HL-60/S4 treated with retinoic acid at 250 ng/mL for 4 days and 3 days (cell line): ENCODE results near the gene ZXDC.

ENCODE experiments used
- in situ Hi-C: fragments of 300-500 bp; cut with MboI; formaldehyde crosslinking; loops from 2 replicates; pipeline ENCODE4 v1.7.0; 2022; ENCODE audit warnings: low sequenced_read_pairs

Gene ZXDC

GRCh38 chr3:126419886-126420786 is 55.6 kb downstream of the ZXDC start:
- in situ Hi-C loops, result no loop called here

- in situ Hi-C loops, result no loop called here
Measured at GRCh38 chr3:126419151-126419703, 56.5 kb downstream of the ZXDC start.

GRCh38 chr3:126418661-126419131 is 57.0 kb downstream of the ZXDC start:
- in situ Hi-C loops, result no loop called here

- in situ Hi-C loops, result no loop called here
Measured at GRCh38 chr3:126417981-126418530, 57.6 kb downstream of the ZXDC start.

- in situ Hi-C loops, result no loop called here
Measured at GRCh38 chr3:126417515-126417914, 58.2 kb downstream of the ZXDC start.

GRCh38 chr3:126416943-126417342 is 58.7 kb downstream of the ZXDC start:
- in situ Hi-C loops, result no loop called here

GRCh38 chr3:126415661-126416591 is 59.8 kb downstream of the ZXDC start:
- in situ Hi-C loops, result no loop called here

GRCh38 chr3:126414961-126415660 is 60.6 kb downstream of the ZXDC start:
- in situ Hi-C loops, result no loop called here

- in situ Hi-C loops, result no loop called here
Measured at GRCh38 chr3:126414406-126414805, 61.3 kb downstream of the ZXDC start.

GRCh38 chr3:126413693-126414080 is 62.0 kb downstream of the ZXDC start:
- in situ Hi-C loops, result no loop called here

- in situ Hi-C loops, result no loop called here
Measured at GRCh38 chr3:126412841-126413692, 62.6 kb downstream of the ZXDC start.

GRCh38 chr3:126408099-126408498 is 67.6 kb downstream of the ZXDC start:
- in situ Hi-C loops, result no loop called here

- in situ Hi-C loops, result no loop called here
Measured at GRCh38 chr3:126407412-126408044, 68.2 kb downstream of the ZXDC start.

- in situ Hi-C loops, result no loop called here
Measured at GRCh38 chr3:126406389-126407296, 69.0 kb downstream of the ZXDC start.

GRCh38 chr3:126402666-126403302 is 72.9 kb downstream of the ZXDC start:
- in situ Hi-C loops, result no loop called here

- in situ Hi-C loops, result no loop called here
Measured at GRCh38 chr3:126402178-126402577, 73.5 kb downstream of the ZXDC start.

- in situ Hi-C loops, result no loop called here
Measured at GRCh38 chr3:126401611-126402160, 74.0 kb downstream of the ZXDC start.
